KG1 (cell line): ENCODE results near the gene MTOR.
"Not testable (repeated sequence)": the region's sequence is repeated elsewhere in the genome, so short reads cannot be mapped to it uniquely, and the experiment has no call there.

Experiments used
- DNase-seq: peaks from one replicate; lab custom pipeline; 2025; lab: John Stamatoyannopoulos, UW

MTOR gene

GRCh38 chr1:11280719-11281376 lies 18.5 kb upstream of the MTOR start:
- DNase-seq: no peak

GRCh38 chr1:11279630-11280029 lies 17.3 kb upstream of the MTOR start:
- no peak for DNase-seq

DNA sequence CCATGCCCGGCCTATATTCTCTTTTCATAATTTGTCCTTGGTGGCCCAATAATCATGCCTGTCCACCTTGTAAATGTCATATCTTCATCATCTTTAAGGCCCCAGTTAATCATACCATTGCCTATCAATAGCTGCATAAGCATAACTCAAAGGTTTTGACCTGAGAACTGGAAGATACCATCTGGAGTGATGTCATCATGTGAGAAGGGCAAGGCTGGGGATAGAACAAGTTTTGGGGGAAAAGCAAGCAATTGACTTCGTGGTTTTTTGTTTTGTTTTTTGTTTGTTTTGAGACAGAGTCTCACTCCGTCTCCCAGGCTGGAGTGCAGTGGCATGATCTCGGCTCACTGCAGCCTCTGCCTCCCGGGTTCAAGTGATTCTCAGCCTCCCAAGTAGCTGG lies 16.8 kb upstream of the MTOR start:
- no peak for DNase-seq

DNA sequence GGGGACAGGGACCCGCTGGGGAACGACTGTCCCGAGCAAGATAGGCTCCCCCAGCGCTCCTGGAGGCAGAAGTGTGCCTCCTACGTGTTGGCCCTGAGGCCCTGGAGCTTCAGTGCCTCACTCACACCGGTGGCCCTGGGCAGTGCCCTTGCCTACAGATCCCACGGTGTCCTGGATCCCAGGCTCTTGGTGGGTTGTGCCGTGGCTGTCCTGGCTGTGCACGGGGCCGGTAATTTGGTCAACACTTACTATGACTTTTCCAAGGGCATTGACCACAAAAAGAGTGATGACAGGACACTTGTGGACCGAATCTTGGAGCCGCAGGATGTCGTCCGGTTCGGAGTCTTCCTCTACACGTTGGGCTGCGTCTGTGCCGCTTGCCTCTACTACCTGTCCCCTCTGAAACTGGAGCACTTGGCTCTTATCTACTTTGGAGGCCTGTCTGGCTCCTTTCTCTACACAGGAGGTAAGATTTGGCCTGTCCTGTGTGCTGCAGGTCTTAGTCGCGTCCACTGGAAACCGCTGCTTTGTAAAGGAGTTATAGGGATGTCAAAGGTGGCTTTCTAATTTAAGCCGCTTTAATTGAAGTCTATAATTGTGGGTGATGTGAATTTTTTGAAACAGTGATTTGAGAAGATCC lies 11.4 kb upstream of the MTOR start:
- DNase-seq: no peak

GRCh38 chr1:11272832-11273594 lies 10.7 kb upstream of the MTOR start, which contains the start of gene UBIAD1:
TSS of gene UBIAD1 (plus strand) at chr1:11273198. CDS start at chr1:11273532, 334 bp downstream.
- DNase-seq: peak; percentile 72

DNA sequence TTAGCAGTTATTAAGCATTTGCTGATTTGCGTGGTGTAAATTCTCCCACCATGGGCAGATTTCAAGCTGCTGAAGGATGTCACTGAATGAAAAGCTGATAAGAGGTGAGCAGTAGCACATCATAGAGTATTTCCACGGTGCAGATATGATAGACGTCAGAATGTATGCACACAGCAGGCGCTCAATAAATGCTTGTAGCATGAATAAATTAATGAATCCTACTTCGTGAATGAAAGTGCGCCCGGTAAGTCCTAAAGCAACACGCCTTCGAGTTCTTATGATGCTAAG lies 10.1 kb upstream of the MTOR start:
- no peak for DNase-seq

- not testable (repeated sequence) for DNase-seq
Measured at GRCh38 chr1:11267350-11268337, 5.3 kb upstream of the MTOR start.

DNA sequence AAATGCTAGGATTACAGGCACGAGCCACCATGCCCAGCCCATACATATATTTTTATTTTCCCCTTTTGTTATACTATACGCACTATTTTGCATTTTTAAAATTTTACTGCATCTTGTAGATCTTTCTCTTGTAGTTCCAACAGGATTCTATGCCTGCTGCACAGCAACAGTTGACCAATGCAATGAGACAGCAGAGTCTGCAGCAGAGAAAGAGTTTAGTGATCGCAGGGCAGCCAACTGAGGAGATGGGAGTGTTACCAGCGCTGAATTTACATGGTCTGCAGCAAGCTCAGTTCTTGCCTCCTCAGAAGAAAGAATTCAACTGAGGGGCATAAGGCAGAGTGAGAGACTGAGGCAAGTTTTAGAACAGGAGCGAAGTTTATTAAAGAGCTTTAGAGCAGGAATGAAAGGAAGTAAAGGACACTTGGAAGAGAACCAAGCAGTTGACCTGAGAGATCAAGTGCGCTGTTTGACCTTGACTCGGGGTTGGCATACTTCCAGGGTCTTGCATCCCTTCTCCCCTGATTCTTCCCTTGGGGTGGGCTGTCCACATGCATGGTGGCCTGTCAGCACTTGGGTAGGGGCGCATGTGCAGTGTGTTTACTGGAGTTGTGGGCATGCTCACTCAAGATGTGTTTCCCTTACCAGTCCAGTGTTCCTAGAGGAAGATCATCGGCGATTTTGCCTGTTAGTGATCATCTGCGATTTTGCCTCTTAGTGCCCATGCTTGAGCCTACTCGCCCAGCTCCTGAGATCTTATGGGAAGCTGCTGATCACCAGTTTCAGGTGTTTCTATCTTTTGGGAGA lies 4.1 kb upstream of the MTOR start:
- no peak for DNase-seq

GRCh38 chr1:11256299-11256698 lies 6.1 kb downstream of the MTOR start:
- DNase-seq: no peak

DNA sequence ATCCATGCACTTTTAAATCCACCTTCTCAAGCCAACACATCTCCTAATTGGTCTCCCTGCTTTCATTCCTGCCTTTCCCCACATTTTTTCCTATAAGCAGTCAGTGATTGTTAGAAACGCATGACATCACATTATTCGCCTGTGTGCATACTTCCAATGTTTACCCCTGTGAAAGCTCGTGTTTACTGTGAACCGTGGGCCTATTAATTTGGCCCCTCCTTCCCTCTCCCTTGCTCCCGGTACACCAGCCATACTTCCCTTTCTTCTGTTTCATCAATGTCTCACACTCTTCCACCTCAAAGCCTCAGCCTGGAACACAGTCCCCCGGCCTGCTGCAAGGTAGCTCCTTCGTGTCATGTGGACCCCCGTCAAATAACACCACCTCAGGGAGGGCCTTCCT lies 9.1 kb downstream of the MTOR start:
- no peak for DNase-seq

GRCh38 chr1:11252538-11252937 lies 9.8 kb downstream of the MTOR start:
- DNase-seq: no peak

GRCh38 chr1:11248169-11248568 lies 14.2 kb downstream of the MTOR start:
- DNase-seq: no peak

DNA sequence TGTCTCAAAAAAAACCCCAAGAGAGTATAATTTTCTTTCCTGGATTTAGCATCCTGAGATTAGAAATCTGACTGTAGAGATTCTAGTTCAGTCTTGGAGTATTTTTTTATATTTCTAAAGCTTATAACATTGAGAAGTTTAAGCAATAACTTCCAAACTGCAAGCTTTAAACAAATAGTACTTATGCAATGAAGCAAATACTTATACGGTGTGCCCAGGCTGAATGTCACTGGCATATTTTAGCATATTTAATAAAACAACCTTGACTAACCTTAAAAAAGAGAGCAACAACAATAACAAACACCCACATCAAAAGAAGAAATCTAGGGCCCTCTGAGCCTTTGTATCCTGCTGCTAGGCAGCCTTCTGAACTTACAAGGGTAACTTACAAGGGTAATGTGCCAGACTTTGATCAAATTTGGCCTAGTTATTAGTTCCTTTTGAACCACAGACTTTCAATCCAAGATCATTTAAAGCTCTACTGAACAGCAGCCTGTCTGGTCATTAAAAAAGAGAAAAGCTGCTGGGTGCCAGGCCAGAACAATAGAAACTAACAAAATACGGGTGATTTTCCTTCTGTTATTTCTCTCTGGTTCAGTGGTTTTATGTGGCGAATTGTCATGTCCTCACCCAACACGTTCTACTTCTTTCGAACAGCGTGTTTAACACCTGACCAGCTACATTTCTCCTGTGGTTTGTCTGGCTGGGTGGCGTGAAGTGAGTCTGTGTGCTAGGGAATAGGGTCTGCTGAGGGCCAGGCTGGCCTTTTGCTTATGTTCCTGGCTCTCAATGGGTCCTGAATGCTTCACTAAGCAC lies 16.2 kb downstream of the MTOR start:
- no peak for DNase-seq

DNA sequence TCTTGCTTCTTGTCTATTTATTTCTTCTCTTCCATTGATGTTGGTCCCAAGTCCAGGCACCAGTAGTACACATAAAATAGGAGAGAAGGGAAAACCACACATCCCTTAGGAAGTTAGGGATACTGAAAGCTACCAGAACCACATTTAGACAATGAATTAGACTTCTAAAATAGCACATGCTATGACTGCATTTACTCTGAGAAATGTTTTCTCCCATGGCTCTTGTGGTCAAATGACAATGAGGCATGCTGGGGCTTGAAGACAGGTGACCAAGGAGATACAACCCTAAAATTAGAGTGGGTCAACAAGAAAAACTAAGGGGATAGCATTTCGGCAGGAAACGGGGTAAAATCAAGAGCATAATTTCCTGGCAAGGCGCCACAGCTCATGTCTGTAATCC lies 17.1 kb downstream of the MTOR start:
- DNase-seq: no peak

DNA sequence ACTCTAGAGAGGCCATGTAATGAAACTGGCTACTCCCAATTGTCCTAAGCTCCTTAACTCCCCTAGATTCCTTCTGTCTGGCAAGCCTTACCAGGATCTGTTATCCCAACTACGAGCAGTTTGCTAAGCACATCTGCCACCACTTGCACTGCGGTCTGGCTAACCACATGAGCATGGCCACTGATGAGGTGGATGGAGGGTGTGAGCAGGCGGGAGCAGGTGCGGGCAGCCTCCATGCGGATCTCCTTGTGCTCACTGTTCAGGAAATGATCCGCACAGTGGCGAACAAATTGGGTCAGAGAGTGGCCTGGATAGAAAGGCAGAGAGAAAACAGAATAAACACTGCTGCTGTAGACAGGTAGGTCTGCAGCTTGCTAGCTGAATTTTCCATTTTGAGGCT lies 24.0 kb downstream of the MTOR start:
- no peak for DNase-seq

- no peak for DNase-seq
Measured at GRCh38 chr1:11237356-11237755, 25.0 kb downstream of the MTOR start.

GRCh38 chr1:11233208-11233607 lies 29.1 kb downstream of the MTOR start:
- no peak for DNase-seq

- DNase-seq: no peak
Measured at GRCh38 chr1:11229203-11229602, 33.1 kb downstream of the MTOR start.

DNA sequence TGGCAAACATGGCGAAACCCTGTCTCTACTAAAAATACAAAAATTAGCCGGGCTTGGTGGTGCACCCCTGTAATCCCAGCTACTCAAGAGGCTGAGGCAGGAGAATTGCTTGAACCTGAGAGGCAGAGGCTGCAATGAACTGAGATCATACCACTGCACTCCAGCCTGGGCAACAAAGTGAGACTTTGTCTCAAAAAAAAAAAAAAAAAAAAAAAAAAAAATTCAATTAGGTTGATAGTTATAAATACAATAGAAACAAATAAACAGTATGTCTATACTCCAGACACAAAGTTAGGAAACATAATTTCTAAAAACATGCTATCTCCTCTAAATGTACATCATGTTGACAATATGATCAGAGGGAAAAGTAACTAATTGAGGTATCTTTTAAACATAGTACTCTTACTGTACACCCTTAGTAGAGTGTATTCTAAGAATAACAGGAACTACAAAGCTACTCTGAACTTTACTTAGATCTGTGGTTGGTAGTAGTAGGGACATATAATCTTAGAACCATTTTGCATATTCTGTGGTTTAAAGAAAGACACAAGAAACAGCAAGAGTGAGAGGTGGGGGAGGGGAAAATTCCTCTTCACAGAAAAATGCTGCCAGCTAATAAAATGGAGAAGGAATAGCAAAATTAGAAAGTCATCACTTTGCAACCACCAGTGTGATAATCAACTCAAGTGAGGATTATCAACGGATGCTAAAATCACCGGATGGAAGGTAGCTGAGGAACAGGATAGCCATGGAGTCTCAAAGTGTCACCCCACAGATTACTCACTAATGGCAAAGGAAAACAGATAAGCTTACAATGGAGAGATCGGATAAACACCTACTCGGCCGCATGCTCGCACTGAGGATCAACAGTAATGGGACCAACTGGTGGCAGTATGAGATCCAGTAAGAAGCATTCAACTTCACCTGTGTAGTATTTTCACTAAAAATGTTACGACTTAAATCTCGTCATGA lies 35.0 kb downstream of the MTOR start:
- DNase-seq: no peak
